NT2/D1 (cell line): ENCODE measurements around the gene WSB2.

Source experiments
- SUZ12 ChIP-seq: IDR thresholded peaks from 2 replicates; pipeline ENCODE4 v1.6.1; 2011; ENCODE audit not compliant: insufficient read length, insufficient read depth; ENCODE audit errors: extremely low read depth
- YY1 ChIP-seq: IDR thresholded peaks from 2 replicates; pipeline ENCODE4 v1.6.1; 2011; ENCODE audit not compliant: insufficient read length, insufficient read depth
- ZNF274 ChIP-seq: IDR thresholded peaks from 2 replicates; pipeline ENCODE4 v1.6.1; 2011; ENCODE audit warnings: mild to moderate bottlenecking, low read depth, low read length

- TF ChIP-seq SUZ12: no peak
- TF ChIP-seq ZNF274: no peak
- no peak for TF ChIP-seq YY1
Measured at GRCh38 chr12:118034429-118035189, 26.4 kb downstream of the WSB2 start.
